Forelimb muscle (tissue), 1 donor: ENCODE measurements around the gene FAR2. TPM values are rescaled to one million over a fixed set of nuclear protein-coding genes. Genes with fewer than 3 reads are reported as not detected.
"Not testable (repeated sequence)": the region's sequence is repeated elsewhere in the genome, so short reads cannot be mapped to it uniquely, and the experiment has no call there.

ENCODE experiments used
- DNase-seq: peaks from one replicate; pipeline ENCODE4 v3.0.0-alpha.2; 2013; ENCODE audit warnings: low read depth
- polyA plus RNA-seq: library from polyadenylated mRNA; unstranded; fragments of 120-200 nt; gene quantifications from one replicate; pipeline ENCODE4 v1.2.1, GENCODE V29; 2013; ENCODE audit not compliant: insufficient read length

The FAR2 gene
- polyA plus RNA-seq, 1 donor: 10.5 TPM

- no peak for DNase-seq
These were observed 171.4 kb downstream of the FAR2 start for GRCh38 chr12:29320295-29321085.

GRCh38 chr12:29322157-29322556, 173.1 kb downstream of the FAR2 start:
- no peak for DNase-seq

DNA sequence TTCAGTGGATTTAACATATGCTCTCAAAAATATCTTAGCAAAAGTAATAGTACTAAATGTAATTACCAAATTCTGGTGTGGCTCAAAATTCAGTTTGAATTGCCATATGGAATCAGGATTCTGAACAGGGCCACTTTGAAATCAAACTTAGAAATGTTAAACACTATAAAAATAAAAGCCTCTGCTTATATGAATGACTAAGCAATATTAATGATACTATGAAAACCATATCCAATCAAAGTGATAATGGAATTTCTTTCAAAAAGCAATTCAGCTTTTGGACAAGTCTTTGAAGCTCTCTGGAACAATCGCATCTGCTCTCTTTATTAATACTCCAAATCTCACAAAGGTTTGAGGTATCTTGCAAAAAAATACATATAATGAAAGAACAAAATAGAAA, 180.3 kb downstream of the FAR2 start:
- DNase-seq: no peak

GRCh38 chr12:29333178-29333577, 184.1 kb downstream of the FAR2 start:
- DNase-seq: no peak

DNA sequence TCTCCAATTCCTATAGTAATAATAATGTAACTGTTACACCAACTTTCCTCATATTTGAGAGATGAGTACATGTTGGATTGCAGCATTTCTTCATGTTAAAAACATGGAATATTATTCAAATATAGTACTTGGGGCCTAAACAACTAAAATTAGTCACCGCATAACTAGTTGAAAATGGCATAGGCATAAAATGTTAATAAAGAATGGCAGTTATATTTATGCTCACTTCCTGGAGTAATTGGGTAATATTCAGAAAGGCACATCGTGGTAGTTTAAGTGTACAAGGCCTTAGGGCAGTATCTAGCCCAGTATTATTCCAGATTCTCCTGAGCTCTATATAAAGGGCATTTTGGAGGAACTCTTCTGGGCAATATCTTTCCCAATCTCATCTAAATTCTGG, 185.9 kb downstream of the FAR2 start:
- DNase-seq: no peak

DNA sequence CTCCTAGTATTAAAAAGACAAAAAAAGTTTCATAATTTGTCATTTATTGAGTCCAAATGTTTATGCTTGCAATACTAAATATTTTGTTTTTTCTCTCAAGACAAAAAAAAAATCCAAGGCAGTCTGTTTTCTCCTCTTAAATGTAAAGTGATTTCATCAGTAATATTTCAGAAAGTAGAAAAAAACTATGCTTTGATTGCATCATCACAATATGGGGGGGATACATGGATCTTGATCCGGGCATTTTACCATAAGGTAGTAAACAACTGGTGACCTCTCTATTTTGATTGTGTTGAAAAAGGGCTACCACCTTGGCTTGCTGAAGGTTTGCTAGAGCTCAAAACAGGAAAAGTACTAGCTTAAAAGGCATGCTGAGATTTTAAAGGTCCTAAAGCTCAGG, 188.2 kb downstream of the FAR2 start:
- no peak for DNase-seq

- DNase-seq: no peak
These were observed 194.1 kb downstream of the FAR2 start for GRCh38 chr12:29343022-29343799.

DNA sequence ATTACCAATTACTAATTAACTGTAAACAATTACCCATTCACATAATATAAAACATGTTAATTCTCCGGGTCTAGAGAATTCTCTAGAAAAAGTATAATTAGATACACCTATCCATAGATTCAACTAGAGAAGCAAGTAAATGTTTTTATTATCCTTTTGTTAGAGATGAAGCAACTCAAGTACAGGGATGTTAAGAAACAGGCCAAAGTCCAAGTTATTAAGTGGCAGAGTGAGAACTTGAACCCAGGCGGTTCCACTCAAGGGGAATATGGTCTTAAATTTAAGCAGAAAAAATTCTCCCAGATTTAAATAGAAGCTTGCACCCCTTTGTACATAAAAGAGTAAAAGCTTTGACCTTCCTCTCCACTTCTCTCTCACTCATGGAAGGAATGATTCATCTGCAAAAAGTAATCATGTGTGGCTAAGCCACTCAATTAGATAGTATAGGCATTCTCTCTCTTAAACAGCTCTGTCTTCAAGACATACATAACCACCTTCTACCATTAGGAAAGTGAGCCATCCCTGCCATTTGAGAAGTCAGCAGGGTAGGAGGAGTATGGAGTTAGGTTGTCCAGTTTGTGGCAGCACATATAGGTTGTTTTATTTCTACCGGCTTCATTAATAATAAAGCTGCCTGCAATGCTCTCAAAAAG, 197.8 kb downstream of the FAR2 start:
- no peak for DNase-seq

DNA sequence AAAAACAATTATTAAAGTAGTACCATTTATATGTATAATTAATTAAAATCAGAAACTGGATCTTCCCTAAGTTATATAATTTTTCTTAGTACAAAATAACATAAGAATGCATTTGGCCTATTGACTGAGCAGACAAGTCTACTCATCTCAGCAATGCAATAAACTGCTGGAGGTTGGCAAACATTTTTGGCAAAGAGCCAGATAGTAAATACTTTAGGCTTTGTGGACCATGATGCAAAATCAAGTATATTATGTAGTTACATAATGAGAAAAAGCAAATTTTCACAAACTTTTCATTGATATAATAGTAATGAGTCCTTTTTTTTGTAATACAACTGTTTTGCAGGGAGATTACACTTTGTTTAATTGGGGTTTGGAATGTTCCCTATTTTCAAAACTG, 201.0 kb downstream of the FAR2 start:
- DNase-seq: peak; percentile 9

GRCh38 chr12:29354954-29355353, 205.9 kb downstream of the FAR2 start:
- DNase-seq: no peak

- no peak for DNase-seq
These were observed 216.0 kb downstream of the FAR2 start for GRCh38 chr12:29365091-29365490.

- DNase-seq: no peak
These were observed 224.9 kb downstream of the FAR2 start for GRCh38 chr12:29374012-29374411.

- DNase-seq: no peak
These were observed 225.8 kb downstream of the FAR2 start for GRCh38 chr12:29374913-29375312.

GRCh38 chr12:29376118-29376517, 227.0 kb downstream of the FAR2 start:
- DNase-seq: no peak

GRCh38 chr12:29380536-29381523, 231.8 kb downstream of the FAR2 start, which contains the start of gene ERGIC2:
Gene ERGIC2, minus strand, starts transcription at chr12:29381172. Its CDS starts 9,539 bp downstream, at chr12:29371633.
- peak; percentile 99 for DNase-seq

GRCh38 chr12:29382251-29382650, 233.2 kb downstream of the FAR2 start:
- no peak for DNase-seq

- not testable (repeated sequence) for DNase-seq
These were observed 236.1 kb downstream of the FAR2 start for GRCh38 chr12:29385194-29385593.
